Ovary (tissue), 3 donors: ENCODE measurements around the gene CAPN9.
"Not testable (repeated sequence)": the region's sequence is repeated elsewhere in the genome, so short reads cannot be mapped to it uniquely, and the experiment has no call there.

Experiments used
- CTCF ChIP-seq, 3 donors: fragments of 450-650 bp in 2 of 3; fragments of 200-600 bp in 1 of 3; IDR thresholded peaks; one replicate each; pipeline versions ENCODE4 v1.5.1 to v1.8.0; 2016 to 2022; ENCODE audit warnings: antibody characterized with exemption in 3 of 3, mild to moderate bottlenecking in 1 of 3
- EP300 ChIP-seq: sonication (generic); formaldehyde crosslinking; IDR thresholded peaks from one replicate; pipeline ENCODE4 v1.6.1; 2017; ENCODE audit warnings: antibody characterized with exemption
- POLR2A ChIP-seq: fragments of 450-650 bp; IDR thresholded peaks from one replicate; pipeline ENCODE4 v1.6.1; 2017; ENCODE audit warnings: antibody characterized with exemption, mild to moderate bottlenecking, moderate library complexity
- donor health status: DM: no; HTN: no; CAD: no.

- not testable (repeated sequence) for TF ChIP-seq POLR2A; CTCF (IDR thresholded peaks at IDR 0.05); EP300
Measured at GRCh38 chr1:230721849-230722522, 25.2 kb upstream of the CAPN9 start.
